DND-41 (cell line): ENCODE results near the gene CDC42EP2.
A peak's percentile ranks its signal among the peaks of the same experiment; 100 is the strongest.

Experiments
- ATAC-seq: fragments of 200-7000 bp; cut with Tn5 transposase; 3 replicates; pipeline ENCODE4 v1.9.1; 2021; ENCODE audit warnings: low read depth; ENCODE audit not compliant: insufficient read depth
- DNase-seq: peaks from one replicate; pipeline ENCODE4 v3.0.0-alpha.2; 2020
- H2AFZ ChIP-seq: 2 replicates; pipeline ENCODE4 v1.6.0; 2012; ENCODE audit warnings: low read depth, low read length
- H3K27ac ChIP-seq: 2 replicates; pipeline ENCODE4 v1.5.1; 2012; ENCODE audit warnings: low read length, inconsistent platforms
- H3K27me3 ChIP-seq: fragments of 200-600 bp; sonication (generic); 2 replicates; pipeline ENCODE4 v1.6.0; 2012; ENCODE audit warnings: low read length, mild to moderate bottlenecking, inconsistent platforms; ENCODE audit not compliant: insufficient read depth, poor library complexity
- H3K36me3 ChIP-seq: 2 replicates; pipeline ENCODE4 v1.5.1; 2012; ENCODE audit warnings: low read length, inconsistent platforms; ENCODE audit not compliant: insufficient read depth
- H3K4me1 ChIP-seq: 2 replicates; pipeline ENCODE4 v1.5.1; 2012; ENCODE audit warnings: mild to moderate bottlenecking, low read length; ENCODE audit not compliant: insufficient read depth
- H3K4me2 ChIP-seq: 2 replicates; pipeline ENCODE4 v1.6.0; 2012; ENCODE audit warnings: mild to moderate bottlenecking, moderate library complexity, low read length, inconsistent platforms; ENCODE audit not compliant: insufficient read depth
- H3K4me3 ChIP-seq, 2 experiments: fragments of 200-600 bp in 1 of 2; shearing (Covaris generic) in 1 of 2; 2 replicates each; pipeline ENCODE4 v1.5.1; 2012 to 2016; ENCODE audit warnings: inconsistent platforms in 2 of 2, low read length in 2 of 2, mild to moderate bottlenecking in 2 of 2, low read depth in 1 of 2, moderate library complexity in 1 of 2
- H3K79me2 ChIP-seq: 2 replicates; pipeline ENCODE4 v1.6.0; 2012; ENCODE audit warnings: low read length, inconsistent platforms; ENCODE audit not compliant: insufficient read depth
- H3K9ac ChIP-seq: 2 replicates; pipeline ENCODE4 v1.6.0; 2012; ENCODE audit warnings: low read depth, mild to moderate bottlenecking, inconsistent platforms, low read length, moderate library complexity
- H3K9me3 ChIP-seq: 2 replicates; pipeline ENCODE4 v1.5.1; 2012; ENCODE audit warnings: low read length, moderate library complexity, mild to moderate bottlenecking, inconsistent platforms; ENCODE audit not compliant: insufficient read depth, severe bottlenecking
- H4K20me1 ChIP-seq: 2 replicates; pipeline ENCODE4 v1.6.0; 2012; ENCODE audit warnings: low read length; ENCODE audit not compliant: insufficient read depth
- EZH2 ChIP-seq: IDR thresholded peaks from 3 replicates; pipeline ENCODE4 v1.6.1; 2012; ENCODE audit warnings: borderline replicate concordance, low read depth, mild to moderate bottlenecking, moderate library complexity, low read length, inconsistent platforms; ENCODE audit not compliant: severe bottlenecking
- TF ChIP-seq, protein P1 (sequence below): IDR thresholded peaks from 2 replicates; pipeline ENCODE4 v1.5.1; 2012; ENCODE audit warnings: borderline replicate concordance, low read length, moderate library complexity, mild to moderate bottlenecking; ENCODE audit not compliant: poor library complexity, severe bottlenecking; ENCODE audit errors: extremely low read depth

The CDC42EP2 gene

GRCh38 chr11:65354265-65355012 is 39.8 kb downstream of the CDC42EP2 start, which contains the start of gene TIGD3:
TSS of gene TIGD3 (plus strand) at chr11:65354751. CDS start at chr11:65355809, 1,058 bp downstream.
- no peaks in the 10 kb centered on the region for H3K9me3 ChIP-seq
- H3K36me3 ChIP-seq = peaks cover 27% of the 10 kb centered on the region
- TF ChIP-seq, protein P1, sequence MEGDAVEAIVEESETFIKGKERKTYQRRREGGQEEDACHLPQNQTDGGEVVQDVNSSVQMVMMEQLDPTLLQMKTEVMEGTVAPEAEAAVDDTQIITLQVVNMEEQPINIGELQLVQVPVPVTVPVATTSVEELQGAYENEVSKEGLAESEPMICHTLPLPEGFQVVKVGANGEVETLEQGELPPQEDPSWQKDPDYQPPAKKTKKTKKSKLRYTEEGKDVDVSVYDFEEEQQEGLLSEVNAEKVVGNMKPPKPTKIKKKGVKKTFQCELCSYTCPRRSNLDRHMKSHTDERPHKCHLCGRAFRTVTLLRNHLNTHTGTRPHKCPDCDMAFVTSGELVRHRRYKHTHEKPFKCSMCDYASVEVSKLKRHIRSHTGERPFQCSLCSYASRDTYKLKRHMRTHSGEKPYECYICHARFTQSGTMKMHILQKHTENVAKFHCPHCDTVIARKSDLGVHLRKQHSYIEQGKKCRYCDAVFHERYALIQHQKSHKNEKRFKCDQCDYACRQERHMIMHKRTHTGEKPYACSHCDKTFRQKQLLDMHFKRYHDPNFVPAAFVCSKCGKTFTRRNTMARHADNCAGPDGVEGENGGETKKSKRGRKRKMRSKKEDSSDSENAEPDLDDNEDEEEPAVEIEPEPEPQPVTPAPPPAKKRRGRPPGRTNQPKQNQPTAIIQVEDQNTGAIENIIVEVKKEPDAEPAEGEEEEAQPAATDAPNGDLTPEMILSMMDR = no peak
- no peak for TF ChIP-seq EZH2
- no peaks in the 10 kb centered on the region for H3K79me2 ChIP-seq
- peak within 1 kb of the TSS; percentile 91 for H2AFZ ChIP-seq
- no peaks in the 10 kb centered on the region for H3K27me3 ChIP-seq
- H3K4me2 ChIP-seq = peak within 1 kb of the TSS; percentile 98
- peak within 1 kb of the TSS; percentile 68 for H3K27ac ChIP-seq
- peaks cover 4% of the 10 kb centered on the region; the same call in 1 of the 2 replicates for H4K20me1 ChIP-seq
- ATAC-seq = peak; percentile 97
- H3K9ac ChIP-seq = peak within 1 kb of the TSS; percentile 75
- peak within 1 kb of the TSS; percentile 30 to 66; a peak in 3 of 4 replicates for H3K4me3 ChIP-seq
- H3K4me1 ChIP-seq = peaks cover 21% of the 10 kb centered on the region
- DNase-seq = peak; percentile 99

DNA sequence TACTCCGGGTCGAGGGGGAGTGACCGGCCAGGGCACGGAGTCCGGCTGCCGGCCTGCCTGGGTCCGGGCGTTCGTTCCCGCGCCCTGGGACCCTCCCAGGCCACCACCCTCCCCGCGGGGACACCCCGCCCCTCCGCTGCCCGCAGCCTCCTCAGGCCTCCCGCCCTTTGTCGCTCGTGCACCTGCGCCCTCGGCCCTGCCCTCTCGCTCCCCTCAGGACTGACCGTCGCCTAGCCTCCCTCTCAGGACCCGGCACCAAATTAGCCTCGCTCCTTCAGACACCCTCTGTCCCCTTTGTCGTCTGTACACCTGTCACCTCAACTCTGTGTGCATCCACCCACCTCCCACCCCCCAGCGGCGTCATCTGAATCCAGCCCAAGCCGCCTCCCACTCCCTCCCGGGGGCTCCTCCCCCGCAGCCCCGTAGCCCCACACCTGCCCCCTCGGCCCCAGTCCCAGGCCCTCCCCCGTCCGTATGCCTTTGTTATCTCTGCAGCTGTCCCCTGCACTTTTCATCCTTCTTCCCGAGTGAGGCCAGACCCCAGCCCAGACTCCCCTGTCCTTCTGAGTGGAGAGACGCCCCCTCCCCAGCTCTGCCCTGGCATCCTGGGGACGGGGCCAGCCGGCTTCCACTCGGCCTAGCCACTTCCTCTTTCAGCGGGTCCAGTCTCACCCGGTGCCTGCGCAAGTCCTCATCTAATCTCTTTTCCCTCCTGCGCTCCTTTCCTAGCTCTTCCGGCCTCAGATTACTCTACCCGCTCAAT is 40.5 kb downstream of the CDC42EP2 start:
- Histone ChIP-seq H3K4me3 (peak overlapping the region; percentile 30 to 66; a peak in 3 of 4 replicates), H3K4me2 (peak overlapping the region; percentile 98), H3K36me3 (peaks cover 21% of the 10 kb centered on the region), H3K9ac (peak overlapping the region; percentile 75), H3K27ac (peak overlapping the region; percentile 59), H3K79me2 (no peaks in the 10 kb centered on the region), H3K9me3 (no peaks in the 10 kb centered on the region), H2AFZ (peak overlapping the region; percentile 87), H3K27me3 (no peaks in the 10 kb centered on the region), H3K4me1 (peaks cover 21% of the 10 kb centered on the region), H4K20me1 (peaks cover 4% of the 10 kb centered on the region; the same call in 1 of the 2 replicates)
- ATAC-seq (peak; percentile 25; the same call in 2 of the 3 replicates), DNase-seq (peak; percentile 59)
- no peak for TF ChIP-seq EZH2
- TF ChIP-seq, protein P1 = no peak

GRCh38 chr11:65355776-65356393 is 41.2 kb downstream of the CDC42EP2 start:
- Histone ChIP-seq H3K4me2 (peak overlapping the region; percentile 98), H2AFZ (no peak overlapping the region), H3K9ac (no peak overlapping the region; the same call in 1 of the 2 replicates), H3K27me3 (no peaks in the 10 kb centered on the region), H3K4me3 (0 out of 4 replicates have a peak overlapping the region, but pooled peaks of 1 of the 2 experiments have one; percentile 66), H3K27ac (no peak overlapping the region), H3K36me3 (peaks cover 15% of the 10 kb centered on the region), H3K79me2 (no peaks in the 10 kb centered on the region), H3K9me3 (no peaks in the 10 kb centered on the region), H3K4me1 (peaks cover 21% of the 10 kb centered on the region), H4K20me1 (peaks cover 4% of the 10 kb centered on the region; the same call in 1 of the 2 replicates)
- ATAC-seq = no peak
- no peak for DNase-seq
- TF ChIP-seq, protein P1 = no peak
- no peak for TF ChIP-seq EZH2
